ENCODE measurements around the gene TRAF7.

TRAF7 gene

GRCh38 chr16:2173366-2173765 is 17.8 kb downstream of the TRAF7 start:
- no peak overlapping the region for H3K27ac ChIP-seq
- no peak for TF ChIP-seq CTCF (conservative IDR thresholded peaks at IDR 0.05)

- H3K27ac ChIP-seq: no peak overlapping the region
Observed at GRCh38 chr16:2173916-2174315, 18.3 kb downstream of the TRAF7 start.

GRCh38 chr16:2174396-2175131 is 19.0 kb downstream of the TRAF7 start:
- H3K27ac ChIP-seq: no peak overlapping the region
- TF ChIP-seq CTCF (conservative IDR thresholded peaks at IDR 0.05) (no peak), ZFX (IDR thresholded peaks at IDR 0.05) (no peak)

More at GRCh38 chr16:2173916-2174315, 18.3 kb downstream of the TRAF7 start:
- TF ChIP-seq ZFX (IDR thresholded peaks at IDR 0.05) (no peak), CTCF (conservative IDR thresholded peaks at IDR 0.05) (no peak)

GRCh38 chr16:2175454-2175853 is 19.9 kb downstream of the TRAF7 start:
- no peak overlapping the region for H3K27ac ChIP-seq
- TF ChIP-seq ZFX (IDR thresholded peaks at IDR 0.05) (no peak), CTCF (conservative IDR thresholded peaks at IDR 0.05) (no peak)

- no peak overlapping the region for H3K27ac ChIP-seq
- no peak for TF ChIP-seq ZFX (IDR thresholded peaks at IDR 0.05)
- no peak for TF ChIP-seq CTCF (conservative IDR thresholded peaks at IDR 0.05)
Observed at GRCh38 chr16:2176047-2176446, 20.5 kb downstream of the TRAF7 start.

GRCh38 chr16:2177101-2177500 is 21.5 kb downstream of the TRAF7 start:
- TF ChIP-seq ZFX (IDR thresholded peaks at IDR 0.05): no peak
- TF ChIP-seq CTCF (conservative IDR thresholded peaks at IDR 0.05): no peak

GRCh38 chr16:2177561-2177960 is 22.0 kb downstream of the TRAF7 start:
- H3K27ac ChIP-seq: no peak overlapping the region
- TF ChIP-seq ZFX (IDR thresholded peaks at IDR 0.05) (no peak), CTCF (conservative IDR thresholded peaks at IDR 0.05) (no peak)

More at GRCh38 chr16:2177101-2177500, 21.5 kb downstream of the TRAF7 start:
- no peak overlapping the region for H3K27ac ChIP-seq
